Suppressor macrophage treated with lipopolysaccharide for 4 hours (primary cell): ENCODE measurements around the gene TMEM147.

ENCODE experiments used
- DNase-seq: peaks from one replicate; pipeline ENCODE4 v3.0.0-alpha.2; 2020

TMEM147 gene

GRCh38 chr19:35521124-35521743, 24.2 kb upstream of the TMEM147 start:
- no peak for DNase-seq

- no peak for DNase-seq
Measured at GRCh38 chr19:35522745-35523327, 22.6 kb upstream of the TMEM147 start.

- DNase-seq = no peak
Measured at GRCh38 chr19:35524181-35524837, 21.1 kb upstream of the TMEM147 start.

- no peak for DNase-seq
Measured at GRCh38 chr19:35525873-35526272, 19.6 kb upstream of the TMEM147 start.

- peak; percentile 58 for DNase-seq
Measured at GRCh38 chr19:35528218-35529038, 17.0 kb upstream of the TMEM147 start, which contains the start of gene SBSN. TSS of gene SBSN (minus strand) at chr19:35528311. CDS start at chr19:35528281, 30 bp downstream.

GRCh38 chr19:35529241-35530218, 15.9 kb upstream of the TMEM147 start:
- no peak for DNase-seq

GRCh38 chr19:35531291-35531690, 14.1 kb upstream of the TMEM147 start:
- no peak for DNase-seq

GRCh38 chr19:35533201-35533821, 12.1 kb upstream of the TMEM147 start, which contains the start of gene GAPDHS:
TSS of gene GAPDHS (plus strand) at chr19:35533456. CDS start at chr19:35533528, 72 bp downstream.
- DNase-seq = no peak

- DNase-seq = peak; percentile 43
Measured at GRCh38 chr19:35533822-35534392, 11.5 kb upstream of the TMEM147 start.

- DNase-seq = no peak
Measured at GRCh38 chr19:35534803-35535480, 10.5 kb upstream of the TMEM147 start.

- no peak for DNase-seq
Measured at GRCh38 chr19:35539314-35539713, 6.1 kb upstream of the TMEM147 start.

- no peak for DNase-seq
Measured at GRCh38 chr19:35539850-35540249, 5.6 kb upstream of the TMEM147 start.

- no peak for DNase-seq
Measured at GRCh38 chr19:35540356-35540927, 5.0 kb upstream of the TMEM147 start.

- DNase-seq = no peak
Measured at GRCh38 chr19:35542209-35542608, 3.2 kb upstream of the TMEM147 start.

GRCh38 chr19:35543280-35544109, 1.9 kb upstream of the TMEM147 start:
- no peak for DNase-seq

- DNase-seq = no peak
Measured at GRCh38 chr19:35544110-35544802, 1.2 kb upstream of the TMEM147 start.

- no peak for DNase-seq
Measured at GRCh38 chr19:35545855-35546381, 492 bp downstream of the TMEM147 start.

- DNase-seq = no peak
Measured at GRCh38 chr19:35546532-35546931, 1.1 kb downstream of the TMEM147 start.
